ENCODE measurements around the gene CHD9.

CHD9 gene

DNA sequence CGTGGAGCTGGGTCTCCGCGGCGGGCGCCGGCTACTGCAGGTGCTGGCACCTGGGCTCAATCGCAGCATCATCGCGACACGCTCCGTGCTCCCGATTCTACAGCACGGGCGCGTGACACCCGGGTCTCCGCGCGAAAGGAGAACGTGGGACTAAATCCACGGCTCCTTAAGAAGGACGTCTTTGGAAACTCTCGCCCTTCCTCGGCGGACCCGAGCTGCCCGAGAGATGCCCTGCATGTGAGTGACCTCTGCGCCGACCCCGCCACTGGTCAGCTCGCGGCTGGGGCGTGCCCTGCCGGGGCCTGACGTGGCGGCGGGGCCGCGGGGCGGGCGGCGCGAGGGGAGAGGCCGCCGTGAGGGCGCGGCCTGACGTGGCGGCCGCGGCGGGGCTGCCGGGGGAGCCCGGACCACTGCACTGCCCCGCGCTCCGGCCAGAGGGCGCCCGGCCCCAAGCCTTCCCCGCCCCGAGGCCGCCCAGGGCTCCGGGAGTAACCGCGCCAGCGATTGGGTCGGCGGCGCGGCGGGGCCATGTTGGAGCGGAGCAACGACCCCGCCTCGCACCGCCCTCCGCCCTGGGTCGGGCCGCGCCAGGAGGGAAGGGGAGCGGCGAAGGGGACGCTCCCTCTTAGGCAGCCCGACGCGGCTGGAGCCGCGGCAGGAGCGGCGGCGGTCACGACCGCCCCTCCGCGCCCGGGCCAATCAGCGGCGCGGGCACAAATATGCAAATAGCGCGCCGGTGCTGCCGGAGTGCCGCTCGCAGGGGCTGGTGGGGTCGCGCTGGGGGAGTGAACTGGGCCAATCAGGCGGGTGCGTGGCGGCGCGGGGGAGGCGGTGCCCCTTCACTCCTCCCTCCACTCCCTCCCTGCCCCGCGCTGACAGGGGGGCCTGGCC lies 75.6 kb downstream of the CHD9 start (continued):
- 0 out of 2 replicates have a peak, but pooled peaks have one; percentile 62 for TF ChIP-seq HOXC10 (CRISPR knock-in tag; IDR thresholded peaks at IDR 0.05)
- TF ChIP-seq ZNF133 (tag by site-specific recombination; IDR thresholded peaks at IDR 0.05) = no peak
- TF ChIP-seq KLF9 (tag by site-specific recombination; IDR thresholded peaks at IDR 0.05; ENCODE audit: low read depth) = peak; percentile 60
- no peak for TF ChIP-seq YY2 (tag by site-specific recombination; IDR thresholded peaks at IDR 0.05)
- TF ChIP-seq, protein P1, sequence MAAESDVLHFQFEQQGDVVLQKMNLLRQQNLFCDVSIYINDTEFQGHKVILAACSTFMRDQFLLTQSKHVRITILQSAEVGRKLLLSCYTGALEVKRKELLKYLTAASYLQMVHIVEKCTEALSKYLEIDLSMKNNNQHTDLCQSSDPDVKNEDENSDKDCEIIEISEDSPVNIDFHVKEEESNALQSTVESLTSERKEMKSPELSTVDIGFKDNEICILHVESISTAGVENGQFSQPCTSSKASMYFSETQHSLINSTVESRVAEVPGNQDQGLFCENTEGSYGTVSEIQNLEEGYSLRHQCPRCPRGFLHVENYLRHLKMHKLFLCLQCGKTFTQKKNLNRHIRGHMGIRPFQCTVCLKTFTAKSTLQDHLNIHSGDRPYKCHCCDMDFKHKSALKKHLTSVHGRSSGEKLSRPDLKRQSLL (tag by site-specific recombination; IDR thresholded peaks at IDR 0.05) = peak; percentile 52; the same call in 1 of the 2 replicates
- peak; percentile 61; the same call in 1 of the 2 replicates for TF ChIP-seq ZNF660 (tag by site-specific recombination; IDR thresholded peaks at IDR 0.05)
- TF ChIP-seq, protein P2, sequence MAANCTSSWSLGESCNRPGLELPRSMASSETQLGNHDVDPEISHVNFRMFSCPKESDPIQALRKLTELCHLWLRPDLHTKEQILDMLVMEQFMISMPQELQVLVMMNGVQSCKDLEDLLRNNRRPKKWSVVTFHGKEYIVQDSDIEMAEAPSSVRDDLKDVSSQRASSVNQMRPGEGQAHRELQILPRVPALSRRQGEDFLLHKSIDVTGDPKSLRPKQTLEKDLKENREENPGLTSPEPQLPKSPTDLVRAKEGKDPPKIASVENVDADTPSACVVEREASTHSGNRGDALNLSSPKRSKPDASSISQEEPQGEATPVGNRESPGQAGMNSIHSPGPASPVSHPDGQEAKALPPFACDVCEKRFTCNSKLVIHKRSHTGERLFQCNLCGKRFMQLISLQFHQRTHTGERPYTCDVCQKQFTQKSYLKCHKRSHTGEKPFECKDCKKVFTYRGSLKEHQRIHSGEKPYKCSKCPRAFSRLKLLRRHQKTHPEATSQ (tag by site-specific recombination; IDR thresholded peaks at IDR 0.05) = no peak
- no peak for TF ChIP-seq ZNF626 (tag by site-specific recombination; IDR thresholded peaks at IDR 0.05)
- TF ChIP-seq ZNF202 (tag by site-specific recombination; IDR thresholded peaks at IDR 0.05; ENCODE audit: borderline replicate concordance) = no peak
- TF ChIP-seq, protein P3, sequence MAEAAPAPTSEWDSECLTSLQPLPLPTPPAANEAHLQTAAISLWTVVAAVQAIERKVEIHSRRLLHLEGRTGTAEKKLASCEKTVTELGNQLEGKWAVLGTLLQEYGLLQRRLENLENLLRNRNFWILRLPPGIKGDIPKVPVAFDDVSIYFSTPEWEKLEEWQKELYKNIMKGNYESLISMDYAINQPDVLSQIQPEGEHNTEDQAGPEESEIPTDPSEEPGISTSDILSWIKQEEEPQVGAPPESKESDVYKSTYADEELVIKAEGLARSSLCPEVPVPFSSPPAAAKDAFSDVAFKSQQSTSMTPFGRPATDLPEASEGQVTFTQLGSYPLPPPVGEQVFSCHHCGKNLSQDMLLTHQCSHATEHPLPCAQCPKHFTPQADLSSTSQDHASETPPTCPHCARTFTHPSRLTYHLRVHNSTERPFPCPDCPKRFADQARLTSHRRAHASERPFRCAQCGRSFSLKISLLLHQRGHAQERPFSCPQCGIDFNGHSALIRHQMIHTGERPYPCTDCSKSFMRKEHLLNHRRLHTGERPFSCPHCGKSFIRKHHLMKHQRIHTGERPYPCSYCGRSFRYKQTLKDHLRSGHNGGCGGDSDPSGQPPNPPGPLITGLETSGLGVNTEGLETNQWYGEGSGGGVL (tag by site-specific recombination; IDR thresholded peaks at IDR 0.05) = peak; percentile 75; the same call in 1 of the 2 replicates
- TF ChIP-seq BCL11B (tag by site-specific recombination; IDR thresholded peaks at IDR 0.05; ENCODE audit: low read depth) = no peak
- no peak for TF ChIP-seq ZNF366 (tag by site-specific recombination; conservative IDR thresholded peaks at IDR 0.05)
- peak; percentile 95 for TF ChIP-seq GLIS2 (tag by site-specific recombination; IDR thresholded peaks at IDR 0.05)
- TF ChIP-seq KLF16 (tag by site-specific recombination; IDR thresholded peaks at IDR 0.05) = peak; percentile 35; the same call in 1 of the 2 replicates
- peak; percentile 36; the same call in 1 of the 2 replicates for TF ChIP-seq WT1 (tag by site-specific recombination; IDR thresholded peaks at IDR 0.05)
- no peak for TF ChIP-seq ZNF549 (tag by site-specific recombination; IDR thresholded peaks at IDR 0.05)

DNA sequence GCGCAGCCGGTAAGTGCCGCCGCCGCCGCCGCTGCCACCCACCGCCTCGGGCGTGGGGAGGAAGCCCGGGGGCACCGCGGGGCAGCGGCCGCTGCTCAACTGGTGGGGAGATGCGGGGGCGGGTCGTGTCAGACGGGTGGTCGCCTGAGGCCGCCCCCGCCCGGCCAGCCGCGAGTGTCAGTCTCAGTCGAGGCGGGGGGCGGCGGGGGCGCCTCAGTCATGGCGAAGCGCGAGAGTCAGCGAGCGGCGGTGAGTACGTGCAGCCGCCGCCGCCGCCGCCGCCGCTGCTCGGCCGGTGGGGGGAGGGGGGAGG lies 76.2 kb downstream of the CHD9 start:
- Histone ChIP-seq H3K27ac (ENCODE audit: extremely low read depth, low read depth, low read length) (peak overlapping the region; percentile 62; the same call in 1 of the 2 replicates), H3K9me3 (ENCODE audit: control insufficient read depth, insufficient read depth, low read depth, low read length) (no peaks in the 10 kb centered on the region), H3K4me1 (ENCODE audit: control insufficient read depth, insufficient read depth, low read length) (no peaks in the 10 kb centered on the region), H3K36me3 (ENCODE audit: control insufficient read depth in 2 of 2, insufficient read depth in 1 of 2, low read length in 2 of 2) (no peaks in the 10 kb centered on the region), H3K4me3 (ENCODE audit: low read depth, low read length) (peak overlapping the region; percentile 79)
- POLR2A ChIA-PET = no interaction called here
- CTCF ChIA-PET = no interaction called here
- TF ChIP-seq, protein P4, sequence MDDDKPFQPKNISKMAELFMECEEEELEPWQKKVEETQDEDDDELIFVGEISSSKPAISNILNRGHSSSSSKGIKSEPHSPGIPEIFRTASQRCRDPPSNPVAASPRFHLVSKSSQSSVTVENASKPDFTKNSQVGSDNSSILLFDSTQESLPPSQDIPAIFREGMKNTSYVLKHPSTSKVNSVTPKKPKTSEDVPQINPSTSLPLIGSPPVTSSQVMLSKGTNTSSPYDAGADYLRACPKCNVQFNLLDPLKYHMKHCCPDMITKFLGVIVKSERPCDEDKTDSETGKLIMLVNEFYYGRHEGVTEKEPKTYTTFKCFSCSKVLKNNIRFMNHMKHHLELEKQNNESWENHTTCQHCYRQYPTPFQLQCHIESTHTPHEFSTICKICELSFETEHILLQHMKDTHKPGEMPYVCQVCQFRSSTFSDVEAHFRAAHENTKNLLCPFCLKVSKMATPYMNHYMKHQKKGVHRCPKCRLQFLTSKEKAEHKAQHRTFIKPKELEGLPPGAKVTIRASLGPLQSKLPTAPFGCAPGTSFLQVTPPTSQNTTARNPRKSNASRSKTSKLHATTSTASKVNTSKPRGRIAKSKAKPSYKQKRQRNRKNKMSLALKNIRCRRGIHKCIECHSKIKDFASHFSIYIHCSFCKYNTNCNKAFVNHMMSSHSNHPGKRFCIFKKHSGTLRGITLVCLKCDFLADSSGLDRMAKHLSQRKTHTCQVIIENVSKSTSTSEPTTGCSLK (tag by site-specific recombination; IDR thresholded peaks at IDR 0.05) = no peak
- TF ChIP-seq ZNF174 (tag by site-specific recombination; IDR thresholded peaks at IDR 0.05) = no peak
- TF ChIP-seq ZNF121 (tag by site-specific recombination; IDR thresholded peaks at IDR 0.05) = no peak

All from HEK293 (cell line).